Uterine smooth muscle cell (primary cell): ENCODE data around the gene TMEM266. TPM values are rescaled to one million over a fixed set of nuclear protein-coding genes. Genes with fewer than 3 reads are reported as not detected.

Experiments
- total RNA-seq: library from RNA; depleted of rRNA; stranded (reverse); fragments of >200 nt; gene quantifications from 2 replicates; pipeline ENCODE4 v1.2.3, GENCODE V29; 2014

The TMEM266 gene, protein sequence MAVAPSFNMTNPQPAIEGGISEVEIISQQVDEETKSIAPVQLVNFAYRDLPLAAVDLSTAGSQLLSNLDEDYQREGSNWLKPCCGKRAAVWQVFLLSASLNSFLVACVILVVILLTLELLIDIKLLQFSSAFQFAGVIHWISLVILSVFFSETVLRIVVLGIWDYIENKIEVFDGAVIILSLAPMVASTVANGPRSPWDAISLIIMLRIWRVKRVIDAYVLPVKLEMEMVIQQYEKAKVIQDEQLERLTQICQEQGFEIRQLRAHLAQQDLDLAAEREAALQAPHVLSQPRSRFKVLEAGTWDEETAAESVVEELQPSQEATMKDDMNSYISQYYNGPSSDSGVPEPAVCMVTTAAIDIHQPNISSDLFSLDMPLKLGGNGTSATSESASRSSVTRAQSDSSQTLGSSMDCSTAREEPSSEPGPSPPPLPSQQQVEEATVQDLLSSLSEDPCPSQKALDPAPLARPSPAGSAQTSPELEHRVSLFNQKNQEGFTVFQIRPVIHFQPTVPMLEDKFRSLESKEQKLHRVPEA
- total RNA-seq: not detected in 2 replicates

GRCh38 chr15:76059320-76060117, at the start of gene TMEM266:
TMEM266 (plus strand) TSS chr15:76059985; CDS start chr15:76134264, 74,279 bp downstream.

GRCh38 chr15:76011627-76012551, 47.9 kb upstream of the TMEM266 start, which contains the start of gene NRG4:
NRG4 (minus strand) TSS chr15:76012424; CDS start chr15:76011230, 1,194 bp downstream.

Other genes with a start within 250 kb of the TMEM266 start
- 43.2 and 56.0 TPM in 2 replicates for gene UBE2Q2, start 216.5 kb upstream of the TMEM266 start, total RNA-seq
- 53.1 and 67.6 TPM in 2 replicates for gene FBXO22, start 156.1 kb upstream of the TMEM266 start, total RNA-seq
- gene NRG4, start 47.6 kb upstream of the TMEM266 start, total RNA-seq: not detected in 2 replicates